Fibroblast of villous mesenchyme (primary cell): ENCODE measurements around the gene SCTR. TPM values are rescaled to one million over a fixed set of nuclear protein-coding genes. Genes with fewer than 3 reads are reported as not detected.

ENCODE experiments used
- DNase-seq: peaks from one replicate; pipeline ENCODE4 v3.0.0-alpha.2; 2010; ENCODE audit warnings: low read depth
- H3K4me3 ChIP-seq: 2 replicates; pipeline ENCODE4 v1.5.1; 2011; ENCODE audit warnings: low read depth, mild to moderate bottlenecking, low read length
- total RNA-seq: library from RNA; depleted of rRNA; stranded (reverse); fragments of >200 nt; gene quantifications from 2 replicates; pipeline ENCODE4 v1.2.3, GENCODE V29; 2012
- TF ChIP-seq, protein P1 (sequence below): IDR thresholded peaks from 2 replicates; pipeline ENCODE4 v1.5.1; 2012; ENCODE audit warnings: low read depth, mild to moderate bottlenecking, low read length; ENCODE audit not compliant: insufficient read depth

Gene SCTR
- total RNA-seq, 1 donor, result not detected

DNA sequence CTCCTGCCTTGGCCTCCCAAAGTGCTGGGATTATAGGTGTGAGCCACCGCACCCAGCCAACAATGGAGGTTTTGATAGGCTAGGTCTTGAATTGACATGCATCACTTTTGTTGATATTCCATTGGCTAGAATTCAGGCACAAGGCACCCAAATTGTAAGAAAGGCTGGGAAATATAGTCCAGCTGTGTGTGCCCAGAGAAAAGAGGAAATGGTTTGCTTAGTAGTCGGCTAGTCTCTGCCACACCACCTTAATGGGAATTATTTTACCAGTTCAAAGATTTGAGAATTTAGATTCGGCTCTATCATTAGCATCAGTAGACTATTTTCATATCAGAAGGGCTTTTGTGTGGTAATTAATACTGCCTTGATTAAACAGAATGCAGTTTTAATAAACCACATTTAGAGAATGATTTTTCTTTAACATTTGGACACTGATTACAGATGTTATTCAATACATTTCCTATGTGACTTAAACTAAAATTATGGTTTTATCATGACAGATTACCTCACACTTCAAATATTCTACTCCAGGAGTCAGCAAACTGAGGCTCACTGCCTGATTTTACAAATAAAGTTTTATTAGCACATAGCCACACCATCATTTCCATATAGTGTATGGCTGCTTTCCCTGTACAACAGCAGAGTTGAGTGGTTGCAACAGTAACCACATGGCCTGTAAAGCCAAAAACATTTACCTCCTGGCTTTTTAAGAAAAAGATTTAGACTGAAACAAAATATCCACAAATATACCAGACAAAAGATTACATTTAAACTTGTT, 130.1 kb downstream of the SCTR start:
- TF ChIP-seq, protein P1, sequence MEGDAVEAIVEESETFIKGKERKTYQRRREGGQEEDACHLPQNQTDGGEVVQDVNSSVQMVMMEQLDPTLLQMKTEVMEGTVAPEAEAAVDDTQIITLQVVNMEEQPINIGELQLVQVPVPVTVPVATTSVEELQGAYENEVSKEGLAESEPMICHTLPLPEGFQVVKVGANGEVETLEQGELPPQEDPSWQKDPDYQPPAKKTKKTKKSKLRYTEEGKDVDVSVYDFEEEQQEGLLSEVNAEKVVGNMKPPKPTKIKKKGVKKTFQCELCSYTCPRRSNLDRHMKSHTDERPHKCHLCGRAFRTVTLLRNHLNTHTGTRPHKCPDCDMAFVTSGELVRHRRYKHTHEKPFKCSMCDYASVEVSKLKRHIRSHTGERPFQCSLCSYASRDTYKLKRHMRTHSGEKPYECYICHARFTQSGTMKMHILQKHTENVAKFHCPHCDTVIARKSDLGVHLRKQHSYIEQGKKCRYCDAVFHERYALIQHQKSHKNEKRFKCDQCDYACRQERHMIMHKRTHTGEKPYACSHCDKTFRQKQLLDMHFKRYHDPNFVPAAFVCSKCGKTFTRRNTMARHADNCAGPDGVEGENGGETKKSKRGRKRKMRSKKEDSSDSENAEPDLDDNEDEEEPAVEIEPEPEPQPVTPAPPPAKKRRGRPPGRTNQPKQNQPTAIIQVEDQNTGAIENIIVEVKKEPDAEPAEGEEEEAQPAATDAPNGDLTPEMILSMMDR, result no peak
- H3K4me3 ChIP-seq, result no peak overlapping the region
- DNase-seq, result no peak

Other genes with a start within 250 kb of the SCTR start
- gene C2orf76, start 157.6 kb downstream of the SCTR start, total RNA-seq, result 8.6 and 9.3 TPM in 2 replicates
- 87.0 and 117 TPM in 2 replicates for gene DBI, start 157.5 kb downstream of the SCTR start, total RNA-seq
- 0.64 and 1.3 TPM in 2 replicates for gene TMEM37, start 92.6 kb downstream of the SCTR start, total RNA-seq
- gene CFAP221, start 20.0 kb upstream of the SCTR start, total RNA-seq, result not detected in 2 replicates
- 5.8 and 10.4 TPM in 2 replicates for gene TMEM177, start 154.7 kb upstream of the SCTR start, total RNA-seq
- gene PTPN4, start 235.4 kb upstream of the SCTR start, total RNA-seq, result 18.0 and 28.5 TPM in 2 replicates